H1 (cell line): ENCODE measurements around the gene ZYX. TPM values are rescaled to one million over a fixed set of nuclear protein-coding genes. Genes with fewer than 3 reads are reported as not detected.

Experiments
- CHD1 ChIP-seq: IDR thresholded peaks from 2 replicates; pipeline ENCODE4 v1.6.1; 2012; ENCODE audit warnings: low read depth, low read length, improper control_type of control experiment
- RAD21 ChIP-seq, 2 experiments: IDR thresholded peaks in 1 of 2; conservative IDR thresholded peaks in 1 of 2; 2 replicates each; pipeline ENCODE4 v1.6.1; 2011; ENCODE audit warnings: low read depth in 2 of 2, low read length in 2 of 2, improper control_type of control experiment in 1 of 2, inconsistent platforms in 1 of 2, mild to moderate bottlenecking in 1 of 2, moderate library complexity in 1 of 2
- SIRT6 ChIP-seq: IDR thresholded peaks from one replicate; pipeline ENCODE4 v1.7.1; 2012; ENCODE audit warnings: low read length, inconsistent platforms
- TCF12 ChIP-seq: IDR thresholded peaks from 2 replicates; pipeline ENCODE4 v1.6.1; 2011; ENCODE audit warnings: low read depth, mild to moderate bottlenecking, low read length
- polyA plus RNA-seq, 7 experiments: library from polyadenylated mRNA; depleted of rRNA in 3 of 7; stranded (reverse) in 5 of 7; unstranded in 2 of 7; fragments of >200 nt in 5 of 7; fragments of 200-250 nt in 2 of 7; gene quantifications; 1 replicate in 5 of 7; 2 replicates in 1 of 7; 4 replicates in 1 of 7; pipeline versions ENCODE4 v1.2.1 to v1.2.3, GENCODE V29; 2011 to 2013; ENCODE audit warnings: missing spikeins in 2 of 7, mixed read lengths in 2 of 7
- total RNA-seq: library from RNA; stranded (reverse); fragmentation: NEBNext Ultra II Directional; extraction: Animal tissue kit (Norgen Biotek cat#: 25700); gene quantifications from 2 replicates; pipeline ENCODE4 v1.2.1, GENCODE V29; 2021
- TF ChIP-seq, protein P1 (sequence below): IDR thresholded peaks from 2 replicates; pipeline ENCODE4 v1.6.1; 2012; ENCODE audit warnings: inconsistent platforms

Gene ZYX
- total and polyA plus RNA-seq, 2 of the 8 experiments (the other 6 are each of a cell fraction or from before 2014, with no cell fraction given), result 40.6 to 159 TPM

- TF ChIP-seq, protein P1, sequence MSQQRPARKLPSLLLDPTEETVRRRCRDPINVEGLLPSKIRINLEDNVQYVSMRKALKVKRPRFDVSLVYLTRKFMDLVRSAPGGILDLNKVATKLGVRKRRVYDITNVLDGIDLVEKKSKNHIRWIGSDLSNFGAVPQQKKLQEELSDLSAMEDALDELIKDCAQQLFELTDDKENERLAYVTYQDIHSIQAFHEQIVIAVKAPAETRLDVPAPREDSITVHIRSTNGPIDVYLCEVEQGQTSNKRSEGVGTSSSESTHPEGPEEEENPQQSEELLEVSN, result no peak
- TF ChIP-seq TCF12 (no peak), RAD21 (IDR thresholded peaks at IDR 0.05 in 1 of 2, conservative IDR thresholded peaks at IDR 0.05 in 1 of 2; ENCODE audit: low read depth in 2 of 2, low read length in 2 of 2) (no peak), SIRT6 (no peak), CHD1 (no peak)
Measured at GRCh38 chr7:143396625-143397556, 15.7 kb downstream of the ZYX start (continued).
